ENCODE measurements around the gene ITGA11. TPM values are rescaled to one million over a fixed set of nuclear protein-coding genes. Genes with fewer than 3 reads are reported as not detected.

ITGA11 gene
- total and polyA plus RNA-seq, 12 donors, result 1.4 to 25.9 (median 12.3) TPM

DNA sequence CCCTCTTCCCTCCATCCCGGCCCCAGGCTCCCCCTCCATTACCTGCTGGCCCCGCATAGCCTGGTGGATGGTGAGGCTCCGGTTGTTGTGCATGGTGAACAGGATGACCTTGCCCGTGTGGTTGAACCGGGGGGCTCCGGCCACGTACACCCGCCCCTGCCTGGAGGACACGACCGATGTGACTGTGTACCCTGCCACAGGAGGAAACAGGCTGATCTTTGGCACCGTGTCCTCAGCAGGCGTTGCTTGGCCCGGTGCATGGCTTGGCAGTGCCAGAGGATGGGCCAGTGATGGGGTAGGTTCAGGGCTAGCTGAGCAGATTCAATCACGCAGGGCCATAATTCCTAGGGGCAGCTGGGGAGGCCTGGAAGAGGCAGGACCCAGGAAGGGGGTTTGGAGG, 96.3 kb downstream of the ITGA11 start:
- no peaks in the 10 kb centered on the region for H3K9me3 ChIP-seq
- no peaks in the 10 kb centered on the region for H3K27me3 ChIP-seq
- DNase-seq (peak in 1 of 2 donors; percentile 51), ATAC-seq (peak; percentile 52 to 87 (median 73))
- peaks cover 6 to 31% (median 25%) of the 10 kb centered on the region in 9 donors for H3K4me1 ChIP-seq
- H3K36me3 ChIP-seq, result peaks cover 0 to 8% (median 0%) of the 10 kb centered on the region in 9 donors
- H3K27ac ChIP-seq, result peak overlapping the region in 7 of 10 donors; percentile 18 to 74 (median 41)
- WGBS, 2 donors, result 67 to 68% methylated on average over 14 of the region's 14 CpGs
- H3K4me3 ChIP-seq, result no peak overlapping the region
- intact Hi-C loops (cut with DNase I), result loop anchor here in 1 of 10 donors (2.0 kb wide), 1 partner anchor 35 kb away; no protein-coding TSS in a partner anchor
- TF ChIP-seq, protein P1, sequence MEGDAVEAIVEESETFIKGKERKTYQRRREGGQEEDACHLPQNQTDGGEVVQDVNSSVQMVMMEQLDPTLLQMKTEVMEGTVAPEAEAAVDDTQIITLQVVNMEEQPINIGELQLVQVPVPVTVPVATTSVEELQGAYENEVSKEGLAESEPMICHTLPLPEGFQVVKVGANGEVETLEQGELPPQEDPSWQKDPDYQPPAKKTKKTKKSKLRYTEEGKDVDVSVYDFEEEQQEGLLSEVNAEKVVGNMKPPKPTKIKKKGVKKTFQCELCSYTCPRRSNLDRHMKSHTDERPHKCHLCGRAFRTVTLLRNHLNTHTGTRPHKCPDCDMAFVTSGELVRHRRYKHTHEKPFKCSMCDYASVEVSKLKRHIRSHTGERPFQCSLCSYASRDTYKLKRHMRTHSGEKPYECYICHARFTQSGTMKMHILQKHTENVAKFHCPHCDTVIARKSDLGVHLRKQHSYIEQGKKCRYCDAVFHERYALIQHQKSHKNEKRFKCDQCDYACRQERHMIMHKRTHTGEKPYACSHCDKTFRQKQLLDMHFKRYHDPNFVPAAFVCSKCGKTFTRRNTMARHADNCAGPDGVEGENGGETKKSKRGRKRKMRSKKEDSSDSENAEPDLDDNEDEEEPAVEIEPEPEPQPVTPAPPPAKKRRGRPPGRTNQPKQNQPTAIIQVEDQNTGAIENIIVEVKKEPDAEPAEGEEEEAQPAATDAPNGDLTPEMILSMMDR (IDR thresholded peaks at IDR 0.05), result no peak

DNA sequence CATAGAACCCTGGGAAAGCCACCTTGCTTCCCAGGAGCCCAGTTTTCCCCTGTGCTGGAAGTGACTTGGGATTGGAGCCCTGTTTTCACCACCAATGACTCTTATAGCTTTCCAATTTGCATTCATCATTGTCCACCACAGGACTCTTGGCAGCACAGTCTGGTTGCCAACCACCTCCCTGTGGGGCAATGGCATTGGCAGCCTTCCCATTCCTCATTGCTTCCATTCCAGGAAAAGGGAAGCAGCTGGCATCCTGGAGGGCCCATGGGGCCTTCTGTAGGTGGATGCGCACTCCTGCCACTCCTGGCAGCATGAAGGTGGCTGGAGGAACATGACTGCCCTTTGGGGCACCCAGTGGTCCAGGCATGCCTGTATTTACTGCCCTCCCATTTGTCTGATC, 96.7 kb downstream of the ITGA11 start:
- WGBS, 2 donors, result 88 to 92% methylated on average over 1 of the region's 1 CpG
- Histone ChIP-seq H3K27me3 (no peaks in the 10 kb centered on the region), H3K4me3 (no peak overlapping the region), H3K4me1 (peaks cover 5 to 27% (median 21%) of the 10 kb centered on the region in 9 donors), H3K36me3 (peaks cover 0 to 10% (median 0%) of the 10 kb centered on the region in 9 donors), H3K27ac (peak overlapping the region; percentile 18 to 74 (median 50)), H3K9me3 (no peaks in the 10 kb centered on the region)
- peak; percentile 13 to 71 (median 56) for ATAC-seq
- intact Hi-C loops (cut with DNase I), result loop anchor here in 1 of 10 donors (2.0 kb wide), 1 partner anchor 36 kb away; no protein-coding TSS in a partner anchor
- DNase-seq, result no peak
- TF ChIP-seq, protein P1 (IDR thresholded peaks at IDR 0.05), result no peak

DNA sequence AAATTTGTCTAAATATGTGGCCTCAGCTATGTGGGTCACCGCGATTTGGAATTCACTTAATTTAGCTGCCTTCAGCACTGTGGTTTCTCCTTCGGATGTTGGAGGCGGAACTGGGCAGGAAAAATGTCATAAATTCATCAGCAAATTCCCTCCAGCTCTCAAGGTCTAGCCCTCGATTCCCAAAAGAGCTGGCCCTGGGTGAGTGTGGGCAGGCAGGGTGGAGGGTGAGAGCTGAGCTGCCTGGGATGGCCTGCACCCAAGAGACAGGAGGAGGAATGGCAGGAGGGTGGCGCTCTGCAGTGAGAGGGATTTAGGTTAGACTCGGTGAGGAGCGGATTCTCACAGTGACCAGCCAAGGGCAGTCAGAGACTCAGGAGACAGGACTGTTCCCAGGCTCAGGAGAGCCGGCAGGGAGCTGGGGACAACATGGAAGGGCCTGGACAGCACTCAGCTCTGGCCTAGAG, 97.3 kb downstream of the ITGA11 start:
- H3K27me3 ChIP-seq, result no peaks in the 10 kb centered on the region
- H3K27ac ChIP-seq, result peak overlapping the region; percentile 18 to 74 (median 50)
- TF ChIP-seq, protein P1 (IDR thresholded peaks at IDR 0.05), result peak in 2 of 9 donors; percentile 7 to 18
- DNase-seq (no peak), ATAC-seq (peak in 7 of 8 donors; percentile 14 to 62 (median 41))
- WGBS, 2 donors, result 73 to 84% methylated on average over 9 of the region's 9 CpGs
- H3K9me3 ChIP-seq, result no peaks in the 10 kb centered on the region
- H3K4me1 ChIP-seq, result peaks cover 5 to 27% (median 20%) of the 10 kb centered on the region in 9 donors
- peaks cover 0 to 16% (median 0%) of the 10 kb centered on the region in 9 donors for H3K36me3 ChIP-seq
- intact Hi-C loops (cut with DNase I), result loop anchor here in 1 of 10 donors (2.0 kb wide), 1 partner anchor 36 kb away; no protein-coding TSS in a partner anchor
- no peak overlapping the region for H3K4me3 ChIP-seq

DNA sequence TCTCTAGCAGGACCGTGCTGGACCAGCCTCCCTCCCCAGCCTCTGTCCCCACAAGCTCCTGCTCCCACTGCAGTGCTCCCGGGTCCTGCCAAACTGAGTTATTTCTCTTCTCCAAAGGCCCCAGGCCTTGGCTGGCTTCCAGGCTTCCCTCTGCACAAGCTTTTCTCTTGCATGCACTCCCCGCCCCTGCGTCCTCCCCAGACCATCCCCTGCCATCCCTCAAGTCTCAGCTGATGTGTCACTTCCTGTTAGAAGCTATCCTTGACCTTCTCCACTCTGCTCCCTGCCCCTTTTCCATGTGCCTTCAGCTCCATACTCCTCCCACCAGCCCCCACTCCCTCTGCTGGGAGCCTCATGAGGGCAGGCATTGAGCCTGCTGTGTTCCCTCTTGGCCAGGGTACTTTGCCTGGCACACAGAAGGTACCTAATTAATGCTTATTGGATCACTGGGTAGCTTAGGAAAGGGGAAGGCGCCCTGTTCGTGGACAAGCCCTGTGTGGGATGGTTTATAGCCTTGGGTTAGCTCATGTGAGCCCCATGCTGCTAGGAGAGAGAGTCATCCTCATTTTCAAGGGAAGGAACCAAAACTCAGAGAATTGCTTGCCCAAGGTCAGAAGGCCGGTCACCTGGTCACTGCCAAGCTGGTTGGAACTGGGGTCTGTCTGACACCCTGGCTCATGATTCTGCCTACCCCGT, 98.0 kb downstream of the ITGA11 start:
- Histone ChIP-seq H3K4me1 (peaks cover 5 to 27% (median 20%) of the 10 kb centered on the region in 9 donors), H3K4me3 (no peak overlapping the region), H3K27ac (peak overlapping the region in 4 of 10 donors; percentile 9 to 71 (median 26)), H3K36me3 (peaks cover 0 to 23% (median 0%) of the 10 kb centered on the region in 9 donors), H3K27me3 (no peaks in the 10 kb centered on the region), H3K9me3 (no peaks in the 10 kb centered on the region)
- peak in 1 of 2 donors; percentile 51 for DNase-seq
- ATAC-seq, result peak in 2 of 8 donors; percentile 5 to 13
- 71 to 84% methylated on average over 8 of the region's 8 CpGs for WGBS, 2 donors
- TF ChIP-seq, protein P1 (IDR thresholded peaks at IDR 0.05), result no peak
- intact Hi-C loops (cut with DNase I), result loop anchor here in 1 of 10 donors (2.0 kb wide), 1 partner anchor 37 kb away; no protein-coding TSS in a partner anchor
